Panc1 (cell line): Measurements from ENCODE around the gene SLC66A2. TPM values are rescaled to one million over a fixed set of nuclear protein-coding genes. Genes with fewer than 3 reads are reported as not detected.

Experiments
- ATAC-seq: fragments of 200-7000 bp; cut with Tn5 transposase; 2 replicates; pipeline ENCODE4 v1.9.1; 2020; ENCODE audit warnings: mild to moderate bottlenecking, moderate library complexity
- BruUV-seq: library from RNA; stranded (reverse); fragments of 400-500 nt; replicated peaks from 2 replicates; lab custom pipeline; 2021; lab: Mats Ljungman, UMichigan
- CTCF ChIA-PET: fragments of 300-600 bp; sonication (Branson Sonifier 250); formaldehyde crosslinking; loops from one replicate; lab custom pipeline; 2022; ENCODE audit warnings: antibody characterized with exemption; lab: Charles Lee
- POLR2A ChIA-PET: fragments of 300-600 bp; sonication (Branson Sonifier 250); formaldehyde crosslinking; loops from one replicate; lab custom pipeline; 2022; ENCODE audit warnings: antibody characterized with exemption; lab: Charles Lee
- DNase-seq: peaks from one replicate; pipeline ENCODE4 v3.0.0-alpha.2; 2010; ENCODE audit warnings: low read depth, low spot score
- H3K27ac ChIP-seq: 2 replicates; pipeline ENCODE4 v1.5.1; 2011; ENCODE audit warnings: mild to moderate bottlenecking, low read length, inconsistent platforms
- H3K27me3 ChIP-seq: fragments of 200-500 bp; sonication (Bioruptor generic); 2 replicates; pipeline ENCODE4 v1.6.0; 2014; ENCODE audit warnings: low read length, inconsistent platforms; ENCODE audit not compliant: control insufficient read depth, insufficient read depth
- H3K36me3 ChIP-seq: fragments of 200-500 bp; sonication (Bioruptor generic); 2 replicates; pipeline ENCODE4 v1.5.1; 2014; ENCODE audit warnings: inconsistent platforms, mild to moderate bottlenecking, low read length, moderate library complexity; ENCODE audit not compliant: control insufficient read depth, insufficient read depth
- H3K4me1 ChIP-seq: 2 replicates; pipeline ENCODE4 v1.5.1; 2011; ENCODE audit warnings: inconsistent platforms, mild to moderate bottlenecking, low read length, moderate library complexity; ENCODE audit not compliant: control insufficient read depth, insufficient read depth
- H3K4me3 ChIP-seq, 2 experiments: 2 replicates each; pipeline ENCODE4 v1.5.1; 2011 to 2012; ENCODE audit warnings: low read depth in 2 of 2, low read length in 2 of 2, mild to moderate bottlenecking in 2 of 2, inconsistent platforms in 1 of 2, moderate library complexity in 1 of 2
- H3K9me3 ChIP-seq: fragments of 200-500 bp; sonication (Bioruptor generic); 2 replicates; pipeline ENCODE4 v1.5.1; 2014; ENCODE audit warnings: low read depth, mild to moderate bottlenecking, inconsistent platforms, low read length, moderate library complexity; ENCODE audit not compliant: control insufficient read depth, insufficient read depth
- CTCF ChIP-seq: fragments of 450-650 bp; IDR thresholded peaks from 2 replicates; pipeline ENCODE4 v1.5.1; 2017; ENCODE audit warnings: mild to moderate bottlenecking
- POLR2AphosphoS5 ChIP-seq: IDR thresholded peaks from 2 replicates; pipeline ENCODE4 v1.6.1; 2012; ENCODE audit warnings: mild to moderate bottlenecking, low read depth, low read length, moderate library complexity
- REST ChIP-seq, 2 experiments: IDR thresholded peaks; 2 replicates each; pipeline ENCODE4 v1.6.1; 2011 to 2012; ENCODE audit warnings: low read depth in 2 of 2, control low read depth in 1 of 2, low read length in 1 of 2, mild to moderate bottlenecking in 1 of 2, moderate library complexity in 1 of 2; ENCODE audit not compliant: insufficient read depth in 1 of 2
- SIN3A ChIP-seq: IDR thresholded peaks from 2 replicates; pipeline ENCODE4 v1.6.1; 2012; ENCODE audit warnings: low read depth, mild to moderate bottlenecking, low read length, moderate library complexity, borderline replicate concordance; ENCODE audit not compliant: insufficient read depth
- TCF7L2 ChIP-seq: IDR thresholded peaks from 2 replicates; pipeline ENCODE4 v1.6.1; 2011; ENCODE audit warnings: mild to moderate bottlenecking, low read depth, low read length, inconsistent platforms
- in situ Hi-C: cut with HindIII; loops from 2 replicates; pipeline ENCODE4 v1.10.0; 2016; ENCODE audit warnings: low sequenced_read_pairs, low pct_unique_long_range_greater_than_20kb
- intact Hi-C: fragments of 100-400 bp; cut with micrococcal nuclease; formaldehyde crosslinking; loops from one replicate; pipeline ENCODE4 v1.10.0; 2022; ENCODE audit not compliant: unreplicated experiment
- total RNA-seq: library from RNA; stranded (reverse); gene quantifications from one replicate; pipeline ENCODE4 v1.2.1, GENCODE V29; 2021; ENCODE audit not compliant: unreplicated experiment

SLC66A2 gene
- total RNA-seq, 1 experiment from 2014 or later, result 92.5 TPM

- no TSS peak for BruUV-seq
- DNase-seq, result no peak
- TF ChIP-seq CTCF (no peak), REST (IDR thresholded peaks at IDR 0.05; ENCODE audit: insufficient read depth in 1 of 2, low read depth in 2 of 2, low read length in 1 of 2) (no peak), SIN3A (no peak)
- intact Hi-C loops (no loop called here), in situ Hi-C loops (no loop called here)
- no peaks in the 10 kb centered on the region for H3K9me3 ChIP-seq
- H3K36me3 ChIP-seq, result no peaks in the 10 kb centered on the region; the same call in 1 of the 2 replicates
- H3K27ac ChIP-seq, result no peak overlapping the region
- CTCF ChIA-PET, result no interaction called here
- ATAC-seq, result no peak
- H3K4me3 ChIP-seq, result no peak overlapping the region
- peaks cover 22% of the 10 kb centered on the region for H3K4me1 ChIP-seq
- no peaks in the 10 kb centered on the region for H3K27me3 ChIP-seq
- POLR2A ChIA-PET, result interaction anchor here (0.6 kb wide), 1 partner anchor 44 kb away, joined by 8 read pairs; no protein-coding TSS in a partner anchor
Observed at GRCh38 chr18:79942211-79942610, 9.2 kb downstream of the SLC66A2 start.

GRCh38 chr18:79941473-79942119 lies 9.9 kb downstream of the SLC66A2 start:
- ATAC-seq (no peak), DNase-seq (no peak)
- peaks cover 22% of the 10 kb centered on the region for H3K4me1 ChIP-seq
- H3K27me3 ChIP-seq, result no peaks in the 10 kb centered on the region
- intact Hi-C loops (no loop called here), in situ Hi-C loops (no loop called here)
- H3K4me3 ChIP-seq, result no peak overlapping the region
- no peak for TF ChIP-seq SIN3A
- TF ChIP-seq POLR2AphosphoS5, result no peak
- no peak for TF ChIP-seq TCF7L2
- TF ChIP-seq REST (IDR thresholded peaks at IDR 0.05; ENCODE audit: insufficient read depth in 1 of 2, low read depth in 2 of 2, low read length in 1 of 2), result no peak
- TF ChIP-seq CTCF, result no peak
- POLR2A ChIA-PET, result interaction anchor here (0.6 kb wide), 1 partner anchor 43 kb away, joined by 8 read pairs; no protein-coding TSS in a partner anchor
- no peak overlapping the region for H3K27ac ChIP-seq
- CTCF ChIA-PET, result interaction anchor here (0.6 kb wide), 1 partner anchor 14 kb away, joined by 3 read pairs; no protein-coding TSS in a partner anchor
- H3K9me3 ChIP-seq, result no peaks in the 10 kb centered on the region
- no peaks in the 10 kb centered on the region; the same call in 1 of the 2 replicates for H3K36me3 ChIP-seq
- BruUV-seq, result no TSS peak
